Prostate gland (tissue), 2 donors: ENCODE data around the gene UGCG.

Experiments
- CTCF ChIP-seq, 4 experiments: fragments of 200-600 bp in 2 of 4; fragments of 450-650 bp in 2 of 4; sonication (generic) in 2 of 4; IDR thresholded peaks; 1 replicate in 3 of 4; 2 replicates in 1 of 4; pipeline ENCODE4 v1.5.1; 2016 to 2019; ENCODE audit warnings: antibody characterized with exemption in 4 of 4, mild to moderate bottlenecking in 2 of 4, moderate library complexity in 2 of 4
- POLR2A ChIP-seq: fragments of 450-650 bp; IDR thresholded peaks from one replicate; pipeline ENCODE4 v1.6.1; 2016; ENCODE audit warnings: antibody characterized with exemption, mild to moderate bottlenecking
- POLR2AphosphoS5 ChIP-seq: sonication (generic); formaldehyde crosslinking; IDR thresholded peaks from one replicate; pipeline ENCODE4 v1.6.1; 2017; ENCODE audit warnings: antibody characterized with exemption

DNA sequence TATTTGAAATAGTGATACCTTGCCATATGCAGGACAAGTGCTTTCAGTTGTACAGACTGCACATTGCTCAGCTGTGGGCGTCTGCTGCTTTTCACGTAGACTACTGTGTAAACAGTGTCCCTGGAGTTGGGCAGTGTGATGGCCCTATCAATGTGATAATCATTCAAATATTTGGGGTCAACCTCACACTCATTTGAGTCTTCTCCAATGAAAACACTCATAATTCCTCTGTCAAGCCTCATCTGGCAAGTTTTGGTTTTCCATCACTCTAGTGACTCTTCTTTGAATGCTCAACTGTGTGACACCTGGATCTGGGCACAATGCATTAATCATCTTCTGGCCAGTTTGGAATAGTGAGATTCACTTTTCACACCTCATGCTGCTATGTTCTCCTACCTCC, 64.4 kb downstream of the UGCG start:
- TF ChIP-seq CTCF (IDR thresholded peaks at IDR 0.05): no peak
- no peak for TF ChIP-seq POLR2A
- TF ChIP-seq POLR2AphosphoS5: no peak
